Smooth muscle cell (in vitro differentiated cells): ENCODE measurements around the gene INTS14. TPM values are rescaled to one million over a fixed set of nuclear protein-coding genes. Genes with fewer than 3 reads are reported as not detected.

Experiments
- DNase-seq: peaks from one replicate; lab custom pipeline; 2025; ENCODE audit not compliant: unreplicated experiment; lab: John Stamatoyannopoulos, UW
- H2AFZ ChIP-seq: fragments of 200-600 bp; sonication (generic); 2 replicates; pipeline ENCODE4 v1.6.0; 2016; ENCODE audit warnings: antibody characterized with exemption, low read depth, mild to moderate bottlenecking
- H3F3A ChIP-seq: fragments of 200-600 bp; sonication (generic); 2 replicates; pipeline ENCODE4 v1.6.0; 2017; ENCODE audit warnings: antibody characterized with exemption, low read depth
- H3K27ac ChIP-seq: fragments of 200-600 bp; sonication (generic); 2 replicates; pipeline ENCODE4 v1.5.1; 2016; ENCODE audit warnings: low read depth, mild to moderate bottlenecking
- H3K27me3 ChIP-seq: fragments of 200-600 bp; sonication (generic); 2 replicates; pipeline ENCODE4 v1.6.1; 2016; ENCODE audit warnings: low read depth, mild to moderate bottlenecking
- H3K36me3 ChIP-seq: fragments of 200-600 bp; sonication (generic); 2 replicates; pipeline ENCODE4 v1.5.1; 2016; ENCODE audit warnings: low read depth
- H3K4me1 ChIP-seq: fragments of 200-600 bp; sonication (generic); 2 replicates; pipeline ENCODE4 v1.5.1; 2016; ENCODE audit warnings: low read depth
- H3K4me2 ChIP-seq: fragments of 200-600 bp; sonication (generic); 2 replicates; pipeline ENCODE4 v1.6.0; 2016; ENCODE audit warnings: mild to moderate bottlenecking
- H3K4me3 ChIP-seq: fragments of 200-600 bp; sonication (generic); 2 replicates; pipeline ENCODE4 v1.5.1; 2016; ENCODE audit warnings: mild to moderate bottlenecking
- H3K79me2 ChIP-seq: fragments of 200-600 bp; sonication (generic); 2 replicates; pipeline ENCODE4 v1.6.0; 2016; ENCODE audit warnings: low read depth, mild to moderate bottlenecking
- H3K9ac ChIP-seq: fragments of 200-600 bp; sonication (generic); 2 replicates; pipeline ENCODE4 v1.6.0; 2016; ENCODE audit warnings: low read depth
- H3K9me3 ChIP-seq: fragments of 200-600 bp; sonication (generic); replicated peaks from 2 replicates; pipeline ENCODE4 v1.5.1; 2016; ENCODE audit warnings: low read depth
- H4K20me1 ChIP-seq: fragments of 200-600 bp; sonication (generic); 2 replicates; pipeline ENCODE4 v1.6.0; 2016; ENCODE audit warnings: low read depth
- CTCF ChIP-seq: fragments of 200-600 bp; sonication (generic); IDR thresholded peaks from 2 replicates; pipeline ENCODE4 v1.5.1; 2017; ENCODE audit warnings: borderline replicate concordance, mild to moderate bottlenecking, antibody characterized with exemption; ENCODE audit not compliant: insufficient read depth, poor library complexity, severe bottlenecking
- whole genome bisulfite sequencing: methylation state at CpG from one replicate; pipeline ENCODE4 v1.1.7; 2016; ENCODE audit warnings: low lambda C conversion rate; 5-methylcytosine and 5-hydroxymethylcytosine counted together
- polyA plus RNA-seq: library from polyadenylated mRNA; unstranded; fragments of >200 nt; fragmentation: Nextera tagmentation; extraction: Ambion mirVana; gene quantifications from 2 replicates; pipeline ENCODE4 v1.2.1, GENCODE V29; 2016
- total RNA-seq: library from RNA; depleted of rRNA; stranded (reverse); fragments of >200 nt; gene quantifications from 2 replicates; pipeline ENCODE4 v1.2.3, GENCODE V29; 2014

INTS14 gene
- total and polyA plus RNA-seq, 2 experiments from 2014 or later, result 18.3 to 22.5 TPM

- H3K4me1 ChIP-seq, result no peaks in the 10 kb centered on the region
- WGBS, result 88% methylated on average over 11 of the region's 11 CpGs
- H3K36me3 ChIP-seq, result no peaks in the 10 kb centered on the region
- no peaks in the 10 kb centered on the region for H4K20me1 ChIP-seq
- H3K9me3 ChIP-seq, result no peaks in the 10 kb centered on the region
- no peaks in the 10 kb centered on the region for H3K79me2 ChIP-seq
- H3K9ac ChIP-seq, result no peak overlapping the region
- H3K4me3 ChIP-seq, result no peak overlapping the region
- no peaks in the 10 kb centered on the region for H3K27me3 ChIP-seq
- TF ChIP-seq CTCF, result no peak
- no peak overlapping the region for H3K4me2 ChIP-seq
- H3K27ac ChIP-seq, result no peak overlapping the region
- H2AFZ ChIP-seq, result no peak overlapping the region
- no peaks in the 10 kb centered on the region for H3F3A ChIP-seq
- DNase-seq, result no peak
Measured at GRCh38 chr15:65651831-65652749, 41.2 kb upstream of the INTS14 start.

- 100% methylated on average over 1 of the region's 1 CpG for WGBS
- Histone ChIP-seq H3K9ac (no peak overlapping the region), H4K20me1 (no peaks in the 10 kb centered on the region), H3K4me1 (no peaks in the 10 kb centered on the region), H3K27me3 (no peaks in the 10 kb centered on the region), H3K9me3 (no peaks in the 10 kb centered on the region), H3K4me2 (no peak overlapping the region), H3K27ac (no peak overlapping the region), H3K79me2 (no peaks in the 10 kb centered on the region), H3K4me3 (no peak overlapping the region), H2AFZ (no peak overlapping the region), H3F3A (no peaks in the 10 kb centered on the region), H3K36me3 (no peaks in the 10 kb centered on the region)
- no peak for TF ChIP-seq CTCF
- DNase-seq, result no peak
Measured at GRCh38 chr15:65651042-65651322, 40.1 kb upstream of the INTS14 start.

GRCh38 chr15:65650312-65651041 lies 39.5 kb upstream of the INTS14 start:
- Histone ChIP-seq H3K4me2 (no peak overlapping the region), H3K4me3 (no peak overlapping the region), H3K9ac (no peak overlapping the region), H3K4me1 (no peaks in the 10 kb centered on the region), H3K9me3 (no peaks in the 10 kb centered on the region), H3K79me2 (no peaks in the 10 kb centered on the region), H3K36me3 (no peaks in the 10 kb centered on the region), H2AFZ (no peak overlapping the region), H3K27me3 (no peaks in the 10 kb centered on the region), H3K27ac (no peak overlapping the region), H4K20me1 (no peaks in the 10 kb centered on the region), H3F3A (no peaks in the 10 kb centered on the region)
- no peak for TF ChIP-seq CTCF
- 96% methylated on average over 12 of the region's 12 CpGs for WGBS
- DNase-seq, result no peak
